Fibroblast of skin of back (primary cell): Measurements from ENCODE around the gene ACP4. TPM values are rescaled to one million over a fixed set of nuclear protein-coding genes. Genes with fewer than 3 reads are reported as not detected.
"Not testable (repeated sequence)": the region's sequence is repeated elsewhere in the genome, so short reads cannot be mapped to it uniquely, and the experiment has no call there.

Experiments
- DNase-seq: peaks from one replicate; pipeline ENCODE4 v3.0.0-alpha.2; 2013
- polyA plus RNA-seq, 2 experiments: library from polyadenylated mRNA; unstranded; fragments of 120-200 nt; gene quantifications; one replicate each; pipeline ENCODE4 v1.2.1, GENCODE V29; 2013; ENCODE audit not compliant: insufficient read length in 2 of 2

The ACP4 gene
- polyA plus RNA-seq (2013, experiment 1 of 2; ENCODE audit: insufficient read length), result not detected
- polyA plus RNA-seq (2013, experiment 2 of 2; ENCODE audit: insufficient read length), result not detected

- no peak for DNase-seq
These were observed at the start of gene ACP4 for GRCh38 chr19:50790396-50790795. Gene ACP4 (plus strand): TSS chr19:50790415. CDS start chr19:50790415, 0 bp downstream.

- DNase-seq, result no peak
These were observed 48.9 kb upstream of the ACP4 start for GRCh38 chr19:50741179-50741933.

GRCh38 chr19:50743537-50743936, 46.7 kb upstream of the ACP4 start:
- DNase-seq, result no peak

- DNase-seq, result no peak
These were observed 45.0 kb upstream of the ACP4 start for GRCh38 chr19:50745221-50745620.

GRCh38 chr19:50747141-50747540, 43.1 kb upstream of the ACP4 start:
- not testable (repeated sequence) for DNase-seq

- DNase-seq, result no peak
These were observed 40.7 kb upstream of the ACP4 start for GRCh38 chr19:50749490-50749889.

GRCh38 chr19:50750010-50750409, 40.2 kb upstream of the ACP4 start:
- no peak for DNase-seq

GRCh38 chr19:50753879-50754278, 36.3 kb upstream of the ACP4 start:
- DNase-seq, result no peak

GRCh38 chr19:50756244-50756643, 34.0 kb upstream of the ACP4 start:
- not testable (repeated sequence) for DNase-seq

- DNase-seq, result not testable (repeated sequence)
These were observed 32.6 kb upstream of the ACP4 start for GRCh38 chr19:50757624-50758023.

- DNase-seq, result not testable (repeated sequence)
These were observed 31.1 kb upstream of the ACP4 start for GRCh38 chr19:50759076-50759475.

- peak; percentile 17 for DNase-seq
These were observed 30.3 kb upstream of the ACP4 start for GRCh38 chr19:50759886-50760285.

GRCh38 chr19:50761501-50761900, 28.7 kb upstream of the ACP4 start:
- DNase-seq, result not testable (repeated sequence)

GRCh38 chr19:50763521-50763920, 26.7 kb upstream of the ACP4 start:
- not testable (repeated sequence) for DNase-seq

- DNase-seq, result no peak
These were observed 25.8 kb upstream of the ACP4 start for GRCh38 chr19:50764409-50764808.

GRCh38 chr19:50766746-50767145, 23.5 kb upstream of the ACP4 start:
- DNase-seq, result not testable (repeated sequence)

GRCh38 chr19:50767263-50767662, 23.0 kb upstream of the ACP4 start:
- DNase-seq, result not testable (repeated sequence)

GRCh38 chr19:50768277-50768676, 21.9 kb upstream of the ACP4 start:
- no peak for DNase-seq

GRCh38 chr19:50770164-50770563, 20.1 kb upstream of the ACP4 start, which contains the start of gene GPR32:
Gene GPR32 (plus strand): TSS chr19:50770464. CDS start chr19:50770601, 137 bp downstream.
- not testable (repeated sequence) for DNase-seq

GRCh38 chr19:50770888-50771287, 19.3 kb upstream of the ACP4 start:
- DNase-seq, result no peak

GRCh38 chr19:50772476-50772875, 17.7 kb upstream of the ACP4 start:
- no peak for DNase-seq

- not testable (repeated sequence) for DNase-seq
These were observed 17.3 kb upstream of the ACP4 start for GRCh38 chr19:50772912-50773311.

GRCh38 chr19:50773454-50773853, 16.8 kb upstream of the ACP4 start:
- DNase-seq, result not testable (repeated sequence)

GRCh38 chr19:50776131-50776530, 14.1 kb upstream of the ACP4 start:
- DNase-seq, result no peak
